Measurements from ENCODE around the gene PRAC1.
A peak's percentile ranks its signal among the peaks of the same experiment; 100 is the strongest.
"Not testable (repeated sequence)": the region's sequence is repeated elsewhere in the genome, so short reads cannot be mapped to it uniquely, and the experiment has no call there.

The PRAC1 gene

GRCh38 chr17:48725288-48726064 is 3.2 kb upstream of the PRAC1 start:
- DNase-seq: no peak

GRCh38 chr17:48725004-48725287 is 2.6 kb upstream of the PRAC1 start:
- DNase-seq: peak in 1 of 2 experiments; percentile 64

GRCh38 chr17:48724251-48725003 is 2.1 kb upstream of the PRAC1 start:
- DNase-seq: peak; percentile 65 to 81

- DNase-seq: no peak
These were observed 1.3 kb upstream of the PRAC1 start for GRCh38 chr17:48723423-48724250.

- DNase-seq: no peak
These were observed 651 bp upstream of the PRAC1 start, which contains the start of gene PRAC2 for GRCh38 chr17:48722915-48723422. Gene PRAC2 (plus strand): TSS chr17:48723185. CDS start chr17:48724411, 1,226 bp downstream.

- no peak for DNase-seq
These were observed 1.3 kb downstream of the PRAC1 start for GRCh38 chr17:48721009-48721402.

- no peak for DNase-seq
These were observed 1.9 kb downstream of the PRAC1 start for GRCh38 chr17:48720266-48721008.

GRCh38 chr17:48719642-48720265 is 2.6 kb downstream of the PRAC1 start:
- no peak for DNase-seq

- no peak for DNase-seq
These were observed 3.3 kb downstream of the PRAC1 start for GRCh38 chr17:48718761-48719641.

- DNase-seq: no peak
These were observed 4.0 kb downstream of the PRAC1 start for GRCh38 chr17:48718227-48718760.

GRCh38 chr17:48717367-48718226 is 4.7 kb downstream of the PRAC1 start:
- no peak for DNase-seq

- not testable (repeated sequence) for DNase-seq
These were observed 5.8 kb downstream of the PRAC1 start for GRCh38 chr17:48716549-48716948.

- peak; percentile 53 to 72 for DNase-seq
These were observed 6.6 kb downstream of the PRAC1 start for GRCh38 chr17:48715496-48716399.

GRCh38 chr17:48711128-48711527 is 11.2 kb downstream of the PRAC1 start:
- DNase-seq: no peak

GRCh38 chr17:48704361-48705248 is 17.7 kb downstream of the PRAC1 start:
- peak; percentile 29 to 56 for DNase-seq

GRCh38 chr17:48701864-48702532 is 20.3 kb downstream of the PRAC1 start:
- DNase-seq: no peak

GRCh38 chr17:48693178-48693577 is 29.1 kb downstream of the PRAC1 start:
- DNase-seq: no peak
